ENCODE data around the gene KHK. TPM values are rescaled to one million over a fixed set of nuclear protein-coding genes. Genes with fewer than 3 reads are reported as not detected.
"Not testable (repeated sequence)": the region's sequence is repeated elsewhere in the genome, so short reads cannot be mapped to it uniquely, and the experiment has no call there.

The KHK gene
- polyA plus RNA-seq, 1 donor = 1.9 TPM

- DNase-seq (ENCODE audit: low read depth) = no peak
Measured at GRCh38 chr2:27095745-27096651, 9.4 kb downstream of the KHK start.

- no peak for DNase-seq (ENCODE audit: low read depth)
Measured at GRCh38 chr2:27096748-27097297, 10.3 kb downstream of the KHK start.

GRCh38 chr2:27097341-27097740, 10.8 kb downstream of the KHK start:
- no peak for DNase-seq (ENCODE audit: low read depth)

- DNase-seq (ENCODE audit: low read depth) = no peak
Measured at GRCh38 chr2:27099334-27099955, 12.9 kb downstream of the KHK start.

GRCh38 chr2:27100036-27100435, 13.5 kb downstream of the KHK start:
- no peak for DNase-seq (ENCODE audit: low read depth)

- DNase-seq (ENCODE audit: low read depth) = no peak
Measured at GRCh38 chr2:27102329-27102728, 15.8 kb downstream of the KHK start.

- DNase-seq (ENCODE audit: low read depth) = no peak
Measured at GRCh38 chr2:27105981-27106380, 19.4 kb downstream of the KHK start.

- no peak for DNase-seq (ENCODE audit: low read depth)
Measured at GRCh38 chr2:27108221-27108620, 21.6 kb downstream of the KHK start.

GRCh38 chr2:27109083-27109482, 22.5 kb downstream of the KHK start:
- DNase-seq (ENCODE audit: low read depth) = no peak

- not testable (repeated sequence) for DNase-seq (ENCODE audit: low read depth)
Measured at GRCh38 chr2:27110603-27111352, 24.2 kb downstream of the KHK start.

- DNase-seq (ENCODE audit: low read depth) = not testable (repeated sequence)
Measured at GRCh38 chr2:27111392-27112078, 25.0 kb downstream of the KHK start.

GRCh38 chr2:27115519-27115918, 28.9 kb downstream of the KHK start:
- DNase-seq (ENCODE audit: low read depth) = no peak

- no peak for DNase-seq (ENCODE audit: low read depth)
Measured at GRCh38 chr2:27117995-27118524, 31.5 kb downstream of the KHK start.

GRCh38 chr2:27118525-27119329, 32.2 kb downstream of the KHK start, which contains the start of gene CGREF1:
TSS of gene CGREF1 (minus strand) at chr2:27119128. CDS start at chr2:27104366, 14,762 bp downstream.
- DNase-seq (ENCODE audit: low read depth) = no peak

GRCh38 chr2:27119330-27119670, 32.7 kb downstream of the KHK start:
- DNase-seq (ENCODE audit: low read depth) = not testable (repeated sequence)

GRCh38 chr2:27121906-27122305, 35.3 kb downstream of the KHK start:
- no peak for DNase-seq (ENCODE audit: low read depth)

- no peak for DNase-seq (ENCODE audit: low read depth)
Measured at GRCh38 chr2:27122791-27123190, 36.2 kb downstream of the KHK start.

GRCh38 chr2:27123302-27124150, 37.0 kb downstream of the KHK start, which contains the start of gene ABHD1:
TSS of gene ABHD1 (plus strand) at chr2:27123815. CDS start at chr2:27123949, 134 bp downstream.
- no peak for DNase-seq (ENCODE audit: low read depth)

- no peak for DNase-seq (ENCODE audit: low read depth)
Measured at GRCh38 chr2:27125104-27125503, 38.5 kb downstream of the KHK start.
